Measurements from ENCODE around the gene KCTD8. TPM values are rescaled to one million over a fixed set of nuclear protein-coding genes. Genes with fewer than 3 reads are reported as not detected.

The KCTD8 gene
- total RNA-seq, 1 experiment from 2014 or later: not detected

DNA sequence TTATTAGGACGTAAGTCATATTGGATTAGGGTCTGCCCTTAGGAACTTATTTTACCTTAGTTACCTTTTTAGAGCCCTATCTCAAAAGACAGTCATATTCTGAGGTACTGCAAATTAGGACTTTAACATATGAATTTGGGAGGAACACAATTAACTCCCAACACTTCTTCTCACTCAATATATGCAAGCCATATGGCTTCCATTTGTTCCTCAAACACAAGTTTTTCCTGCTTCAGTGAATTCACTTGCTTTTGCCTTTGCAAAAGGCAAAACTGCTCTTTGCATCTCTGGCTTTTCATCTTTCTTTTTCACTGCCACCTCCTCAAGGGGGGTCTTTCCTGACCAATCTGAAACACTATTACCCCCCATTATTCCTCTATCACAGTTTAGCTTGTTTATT is 220.3 kb downstream of the KCTD8 start:
- ChIA-PET RAD21 (ENCODE audit: low non-redundant PET in 1 of 2, low total read pairs in 2 of 2, uncharacterized antibody in 2 of 2, unreplicated experiment in 2 of 2) (no interaction called here), POLR2A (no interaction called here), CTCF (no interaction called here)
- Histone ChIP-seq H3K4me2 (ENCODE audit: low read length) (no peak overlapping the region), H2AFZ (ENCODE audit: low read depth, low read length, poor library complexity, severe bottlenecking) (no peak overlapping the region), H3K4me1 (ENCODE audit: control insufficient read depth in 1 of 2, insufficient read depth in 2 of 2, low read length in 2 of 2) (no peaks in the 10 kb centered on the region), H3K9me2 (ENCODE audit: insufficient read depth) (no peaks in the 10 kb centered on the region), H3K27me3 (ENCODE audit: insufficient read depth, low read length) (no peaks in the 10 kb centered on the region), H3K9ac (ENCODE audit: low read length) (no peak overlapping the region), H4K20me1 (ENCODE audit: insufficient read depth) (no peaks in the 10 kb centered on the region), H3K27ac (ENCODE audit: low read depth, low read length) (no peak overlapping the region), H3K36me3 (ENCODE audit: control insufficient read depth in 1 of 2, insufficient read depth in 2 of 2, low read length in 2 of 2) (no peaks in the 10 kb centered on the region), H3K9me3 (ENCODE audit: control insufficient read depth in 1 of 2, insufficient read depth in 1 of 2, low read depth in 1 of 2, low read length in 2 of 2) (peaks cover 14 to 27% of the 10 kb centered on the region in 2 experiments; a peak in 3 of 4 replicates), H3K4me3 (replicated peaks in 1 of 2; ENCODE audit: low read depth in 1 of 2, low read length in 2 of 2) (no peak overlapping the region), H3K79me2 (ENCODE audit: insufficient read depth, low read length) (no peaks in the 10 kb centered on the region)
- DNase-seq (ENCODE audit: low read depth, low spot score) (no peak), ATAC-seq (no peak)
- TF ChIP-seq EZH2phosphoT487 (IDR thresholded peaks at IDR 0.05; ENCODE audit: borderline replicate concordance) (no peak), EGR1 (IDR thresholded peaks at IDR 0.05; ENCODE audit: low read depth) (no peak), ZNF274 (IDR thresholded peaks at IDR 0.05; ENCODE audit: low read depth, low read length) (no peak), CEBPB (IDR thresholded peaks at IDR 0.05; ENCODE audit: low read depth) (no peak)
- TF ChIP-seq, protein P1, sequence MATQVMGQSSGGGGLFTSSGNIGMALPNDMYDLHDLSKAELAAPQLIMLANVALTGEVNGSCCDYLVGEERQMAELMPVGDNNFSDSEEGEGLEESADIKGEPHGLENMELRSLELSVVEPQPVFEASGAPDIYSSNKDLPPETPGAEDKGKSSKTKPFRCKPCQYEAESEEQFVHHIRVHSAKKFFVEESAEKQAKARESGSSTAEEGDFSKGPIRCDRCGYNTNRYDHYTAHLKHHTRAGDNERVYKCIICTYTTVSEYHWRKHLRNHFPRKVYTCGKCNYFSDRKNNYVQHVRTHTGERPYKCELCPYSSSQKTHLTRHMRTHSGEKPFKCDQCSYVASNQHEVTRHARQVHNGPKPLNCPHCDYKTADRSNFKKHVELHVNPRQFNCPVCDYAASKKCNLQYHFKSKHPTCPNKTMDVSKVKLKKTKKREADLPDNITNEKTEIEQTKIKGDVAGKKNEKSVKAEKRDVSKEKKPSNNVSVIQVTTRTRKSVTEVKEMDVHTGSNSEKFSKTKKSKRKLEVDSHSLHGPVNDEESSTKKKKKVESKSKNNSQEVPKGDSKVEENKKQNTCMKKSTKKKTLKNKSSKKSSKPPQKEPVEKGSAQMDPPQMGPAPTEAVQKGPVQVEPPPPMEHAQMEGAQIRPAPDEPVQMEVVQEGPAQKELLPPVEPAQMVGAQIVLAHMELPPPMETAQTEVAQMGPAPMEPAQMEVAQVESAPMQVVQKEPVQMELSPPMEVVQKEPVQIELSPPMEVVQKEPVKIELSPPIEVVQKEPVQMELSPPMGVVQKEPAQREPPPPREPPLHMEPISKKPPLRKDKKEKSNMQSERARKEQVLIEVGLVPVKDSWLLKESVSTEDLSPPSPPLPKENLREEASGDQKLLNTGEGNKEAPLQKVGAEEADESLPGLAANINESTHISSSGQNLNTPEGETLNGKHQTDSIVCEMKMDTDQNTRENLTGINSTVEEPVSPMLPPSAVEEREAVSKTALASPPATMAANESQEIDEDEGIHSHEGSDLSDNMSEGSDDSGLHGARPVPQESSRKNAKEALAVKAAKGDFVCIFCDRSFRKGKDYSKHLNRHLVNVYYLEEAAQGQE (IDR thresholded peaks at IDR 0.05; ENCODE audit: low read depth): no peak
- intact Hi-C loops (cut with micrococcal nuclease): no loop called here
- BruUV-seq (replicated peaks): no TSS peak

DNA sequence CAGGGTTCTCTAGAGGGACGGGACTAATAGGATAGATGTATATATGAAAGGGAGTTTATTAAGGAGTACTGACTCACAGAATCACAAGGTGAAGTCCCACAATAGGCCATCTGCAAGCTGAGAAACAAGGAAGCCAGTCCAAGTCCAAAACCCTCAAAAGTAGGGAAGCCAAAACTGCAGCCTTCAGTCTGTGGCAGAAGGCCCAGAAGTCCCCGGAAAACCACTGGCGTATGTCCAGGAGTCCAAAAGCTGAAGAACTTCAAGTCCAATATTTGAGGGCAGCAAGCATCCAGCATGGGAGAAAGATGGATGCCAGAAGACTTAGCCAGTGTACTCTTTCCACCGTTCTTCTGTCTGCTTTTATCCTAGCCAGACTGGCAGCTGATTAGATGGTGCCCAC is 227.2 kb downstream of the KCTD8 start:
- no peaks in the 10 kb centered on the region for H3K9me2 ChIP-seq (ENCODE audit: insufficient read depth)
- TF ChIP-seq YY1 (IDR thresholded peaks at IDR 0.05; ENCODE audit: extremely low read depth, insufficient replicate concordance, low read depth, low read length): no peak
- TF ChIP-seq, protein P2, sequence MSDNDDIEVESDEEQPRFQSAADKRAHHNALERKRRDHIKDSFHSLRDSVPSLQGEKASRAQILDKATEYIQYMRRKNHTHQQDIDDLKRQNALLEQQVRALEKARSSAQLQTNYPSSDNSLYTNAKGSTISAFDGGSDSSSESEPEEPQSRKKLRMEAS (IDR thresholded peaks at IDR 0.05): no peak
- TF ChIP-seq, protein P1 (IDR thresholded peaks at IDR 0.05; ENCODE audit: low read depth): no peak
- no peak for TF ChIP-seq ZFX (IDR thresholded peaks at IDR 0.05)
- no peak for TF ChIP-seq SRF (IDR thresholded peaks at IDR 0.05; ENCODE audit: low read depth)
- TF ChIP-seq SIN3A (IDR thresholded peaks at IDR 0.05; ENCODE audit: low read depth): no peak
- no peak for TF ChIP-seq POLR2A (IDR thresholded peaks at IDR 0.05; ENCODE audit: borderline replicate concordance, extremely low read depth, insufficient read depth, insufficient read length)
- H3K36me3 ChIP-seq (ENCODE audit: control insufficient read depth in 1 of 2, insufficient read depth in 2 of 2, low read length in 2 of 2): no peaks in the 10 kb centered on the region
- H3K9me3 ChIP-seq (ENCODE audit: control insufficient read depth in 1 of 2, insufficient read depth in 1 of 2, low read depth in 1 of 2, low read length in 2 of 2): peaks cover 0 to 3% of the 10 kb centered on the region in 2 experiments; a peak in 1 of 4 replicates
- ATAC-seq: no peak
- H2AFZ ChIP-seq (ENCODE audit: low read depth, low read length, poor library complexity, severe bottlenecking): no peak overlapping the region
- ChIA-PET CTCF (no interaction called here), POLR2A (no interaction called here), RAD21 (ENCODE audit: low non-redundant PET in 1 of 2, low total read pairs in 2 of 2, uncharacterized antibody in 2 of 2, unreplicated experiment in 2 of 2) (no interaction called here)
- H3K9ac ChIP-seq (ENCODE audit: low read length): no peak overlapping the region
- H3K4me1 ChIP-seq (ENCODE audit: control insufficient read depth in 1 of 2, insufficient read depth in 2 of 2, low read length in 2 of 2): no peaks in the 10 kb centered on the region
- H3K4me3 ChIP-seq (replicated peaks in 1 of 2; ENCODE audit: low read depth in 1 of 2, low read length in 2 of 2): no peak overlapping the region
- no TSS peak for BruUV-seq (replicated peaks)
- H4K20me1 ChIP-seq (ENCODE audit: insufficient read depth): no peaks in the 10 kb centered on the region
- H3K4me2 ChIP-seq (ENCODE audit: low read length): no peak overlapping the region
- DNase-seq (ENCODE audit: low read depth, low spot score): no peak
- no peaks in the 10 kb centered on the region for H3K27me3 ChIP-seq (ENCODE audit: insufficient read depth, low read length)
- H3K27ac ChIP-seq (ENCODE audit: low read depth, low read length): no peak overlapping the region
- intact Hi-C loops (cut with micrococcal nuclease): no loop called here
- no peaks in the 10 kb centered on the region for H3K79me2 ChIP-seq (ENCODE audit: insufficient read depth, low read length)

Measured in HCT116 (cell line).